ENCODE measurements around the gene BBLN. TPM values are rescaled to one million over a fixed set of nuclear protein-coding genes. Genes with fewer than 3 reads are reported as not detected.

BBLN gene
- polyA plus RNA-seq, 2 donors = 77.5 to 104 TPM

- peaks cover 0 to 4% of the 10 kb centered on the region in 2 donors for H3K36me3 ChIP-seq (ENCODE audit: control insufficient read depth in 2 of 2, insufficient read depth in 2 of 2, low read length in 1 of 2)
- no peaks in the 10 kb centered on the region for H3K27me3 ChIP-seq (ENCODE audit: control insufficient read depth in 1 of 2, insufficient read depth in 2 of 2, low read length in 2 of 2)
- peak overlapping the region; percentile 6 to 95 for H3K27ac ChIP-seq (ENCODE audit: low read depth in 2 of 2, low read length in 1 of 2)
- no peaks in the 10 kb centered on the region for H3K9me3 ChIP-seq (ENCODE audit: control insufficient read depth in 2 of 2, insufficient read depth in 1 of 2, low read depth in 1 of 2, low read length in 1 of 2)
- 86 to 89% methylated on average over 15 to 18 of the region's 18 CpGs for WGBS, 2 donors
- peak overlapping the region in 1 of 2 donors; percentile 36 for H3K4me3 ChIP-seq (ENCODE audit: low read depth in 1 of 2, low read length in 2 of 2)
- H3K4me1 ChIP-seq (ENCODE audit: control insufficient read depth in 2 of 2, insufficient read depth in 2 of 2, low read length in 1 of 2) = peaks cover 0 to 31% of the 10 kb centered on the region in 2 donors
Measured at GRCh38 chr9:128151309-128152132, 8.5 kb upstream of the BBLN start.

GRCh38 chr9:128152133-128153059, 7.7 kb upstream of the BBLN start:
- Histone ChIP-seq H3K4me3 (ENCODE audit: low read depth in 1 of 2, low read length in 2 of 2) (no peak overlapping the region), H3K27ac (ENCODE audit: low read depth in 2 of 2, low read length in 1 of 2) (peak overlapping the region in 1 of 2 donors; percentile 25), H3K4me1 (ENCODE audit: control insufficient read depth in 2 of 2, insufficient read depth in 2 of 2, low read length in 1 of 2) (peaks cover 0 to 29% of the 10 kb centered on the region in 2 donors), H3K27me3 (ENCODE audit: control insufficient read depth in 1 of 2, insufficient read depth in 2 of 2, low read length in 2 of 2) (no peaks in the 10 kb centered on the region), H3K36me3 (ENCODE audit: control insufficient read depth in 2 of 2, insufficient read depth in 2 of 2, low read length in 1 of 2) (peaks cover 0 to 4% of the 10 kb centered on the region in 2 donors), H3K9me3 (ENCODE audit: control insufficient read depth in 2 of 2, insufficient read depth in 1 of 2, low read depth in 1 of 2, low read length in 1 of 2) (no peaks in the 10 kb centered on the region)
- WGBS, 2 donors = 92% methylated on average over 13 of the region's 13 CpGs

GRCh38 chr9:128153060-128153946, 6.8 kb upstream of the BBLN start:
- Histone ChIP-seq H3K36me3 (ENCODE audit: control insufficient read depth in 2 of 2, insufficient read depth in 2 of 2, low read length in 1 of 2) (peaks cover 0 to 3% of the 10 kb centered on the region in 2 donors), H3K27ac (ENCODE audit: low read depth in 2 of 2, low read length in 1 of 2) (no peak overlapping the region), H3K27me3 (ENCODE audit: control insufficient read depth in 1 of 2, insufficient read depth in 2 of 2, low read length in 2 of 2) (no peaks in the 10 kb centered on the region), H3K4me1 (ENCODE audit: control insufficient read depth in 2 of 2, insufficient read depth in 2 of 2, low read length in 1 of 2) (peaks cover 0 to 27% of the 10 kb centered on the region in 2 donors), H3K9me3 (ENCODE audit: control insufficient read depth in 2 of 2, insufficient read depth in 1 of 2, low read depth in 1 of 2, low read length in 1 of 2) (no peaks in the 10 kb centered on the region), H3K4me3 (ENCODE audit: low read depth in 1 of 2, low read length in 2 of 2) (no peak overlapping the region)
- 87 to 88% methylated on average over 26 of the region's 26 CpGs for WGBS, 2 donors

DNA sequence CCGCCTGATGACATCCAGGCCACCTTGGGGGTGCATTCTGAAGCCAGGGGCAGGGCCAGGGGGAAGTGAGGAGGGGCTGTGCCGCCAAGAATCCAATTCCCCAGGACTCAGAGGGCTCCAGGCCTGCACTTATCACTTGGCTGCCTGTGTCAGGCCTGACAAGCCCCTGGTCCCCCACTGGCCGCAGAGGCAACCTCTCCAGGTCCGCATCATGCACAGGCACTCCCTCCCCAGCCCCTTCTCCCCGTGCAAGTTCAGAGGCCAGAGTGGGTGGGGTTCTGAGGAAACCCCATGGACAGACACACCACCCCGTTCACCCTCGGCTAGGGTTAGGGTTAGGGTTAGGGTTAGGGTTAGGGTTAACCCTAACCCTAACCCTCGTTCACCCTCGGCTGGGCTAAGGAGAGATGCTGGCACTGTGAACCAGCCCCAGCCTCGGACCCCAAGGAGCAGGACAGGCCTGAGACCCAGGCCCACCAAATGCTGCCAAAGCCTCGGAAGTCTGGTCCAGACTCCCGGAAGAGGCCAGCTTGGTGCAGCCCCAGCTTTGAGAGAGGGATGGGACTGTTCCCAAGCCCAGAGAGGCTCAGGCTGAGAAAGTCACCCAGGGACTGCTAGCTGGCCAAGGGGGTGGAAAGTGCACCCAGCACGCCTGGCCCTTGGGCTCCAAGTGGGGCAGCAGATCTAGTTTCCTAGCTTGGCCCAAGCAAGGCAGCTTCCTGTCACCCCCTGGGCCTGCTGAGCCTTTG, 5.9 kb upstream of the BBLN start:
- no peak overlapping the region for H3K4me3 ChIP-seq (ENCODE audit: low read depth in 1 of 2, low read length in 2 of 2)
- no peaks in the 10 kb centered on the region for H3K9me3 ChIP-seq (ENCODE audit: control insufficient read depth in 2 of 2, insufficient read depth in 1 of 2, low read depth in 1 of 2, low read length in 1 of 2)
- 87 to 90% methylated on average over 13 of the region's 13 CpGs for WGBS, 2 donors
- peak overlapping the region in 1 of 2 donors; percentile 34 for H3K27ac ChIP-seq (ENCODE audit: low read depth in 2 of 2, low read length in 1 of 2)
- peaks cover 0 to 2% of the 10 kb centered on the region in 2 donors for H3K36me3 ChIP-seq (ENCODE audit: control insufficient read depth in 2 of 2, insufficient read depth in 2 of 2, low read length in 1 of 2)
- H3K4me1 ChIP-seq (ENCODE audit: control insufficient read depth in 2 of 2, insufficient read depth in 2 of 2, low read length in 1 of 2) = peaks cover 0 to 18% of the 10 kb centered on the region in 2 donors
- H3K27me3 ChIP-seq (ENCODE audit: control insufficient read depth in 1 of 2, insufficient read depth in 2 of 2, low read length in 2 of 2) = no peaks in the 10 kb centered on the region

GRCh38 chr9:128155736-128156500, 4.1 kb upstream of the BBLN start:
- Histone ChIP-seq H3K27ac (ENCODE audit: low read depth in 2 of 2, low read length in 1 of 2) (no peak overlapping the region), H3K4me3 (ENCODE audit: low read depth in 1 of 2, low read length in 2 of 2) (no peak overlapping the region), H3K36me3 (ENCODE audit: control insufficient read depth in 2 of 2, insufficient read depth in 2 of 2, low read length in 1 of 2) (no peaks in the 10 kb centered on the region), H3K4me1 (ENCODE audit: control insufficient read depth in 2 of 2, insufficient read depth in 2 of 2, low read length in 1 of 2) (peaks cover 3 to 10% of the 10 kb centered on the region in 2 donors), H3K27me3 (ENCODE audit: control insufficient read depth in 1 of 2, insufficient read depth in 2 of 2, low read length in 2 of 2) (no peaks in the 10 kb centered on the region), H3K9me3 (ENCODE audit: control insufficient read depth in 2 of 2, insufficient read depth in 1 of 2, low read depth in 1 of 2, low read length in 1 of 2) (no peaks in the 10 kb centered on the region)
- 77 to 85% methylated on average over 7 of the region's 7 CpGs for WGBS, 2 donors

- Histone ChIP-seq H3K4me3 (ENCODE audit: low read depth in 1 of 2, low read length in 2 of 2) (peak overlapping the region; percentile 36 to 40), H3K4me1 (ENCODE audit: control insufficient read depth in 2 of 2, insufficient read depth in 2 of 2, low read length in 1 of 2) (peaks cover 3 to 10% of the 10 kb centered on the region in 2 donors), H3K9me3 (ENCODE audit: control insufficient read depth in 2 of 2, insufficient read depth in 1 of 2, low read depth in 1 of 2, low read length in 1 of 2) (no peaks in the 10 kb centered on the region), H3K27ac (ENCODE audit: low read depth in 2 of 2, low read length in 1 of 2) (peak overlapping the region; percentile 62 to 79), H3K27me3 (ENCODE audit: control insufficient read depth in 1 of 2, insufficient read depth in 2 of 2, low read length in 2 of 2) (no peaks in the 10 kb centered on the region), H3K36me3 (ENCODE audit: control insufficient read depth in 2 of 2, insufficient read depth in 2 of 2, low read length in 1 of 2) (peaks cover 6 to 22% of the 10 kb centered on the region in 2 donors)
- 21 to 28% methylated on average over 11 of the region's 11 CpGs for WGBS, 2 donors
Measured at GRCh38 chr9:128159522-128159783, 612 bp upstream of the BBLN start.

- WGBS, 2 donors = 1% methylated on average over 23 of the region's 23 CpGs
- no peaks in the 10 kb centered on the region for H3K27me3 ChIP-seq (ENCODE audit: control insufficient read depth in 1 of 2, insufficient read depth in 2 of 2, low read length in 2 of 2)
Measured at GRCh38 chr9:128160603-128160987, 530 bp downstream of the BBLN start.

GRCh38 chr9:128161215-128161902, 1.3 kb downstream of the BBLN start:
- peak overlapping the region in 1 of 2 donors; percentile 27 for H3K27ac ChIP-seq (ENCODE audit: low read depth in 2 of 2, low read length in 1 of 2)
- H3K36me3 ChIP-seq (ENCODE audit: control insufficient read depth in 2 of 2, insufficient read depth in 2 of 2, low read length in 1 of 2) = peaks cover 12 to 32% of the 10 kb centered on the region in 2 donors
- H3K9me3 ChIP-seq (ENCODE audit: control insufficient read depth in 2 of 2, insufficient read depth in 1 of 2, low read depth in 1 of 2, low read length in 1 of 2) = no peaks in the 10 kb centered on the region
- H3K27me3 ChIP-seq (ENCODE audit: control insufficient read depth in 1 of 2, insufficient read depth in 2 of 2, low read length in 2 of 2) = no peaks in the 10 kb centered on the region
- 86 to 90% methylated on average over 13 of the region's 13 CpGs for WGBS, 2 donors
- peak overlapping the region in 1 of 2 donors; percentile 65 for H3K4me3 ChIP-seq (ENCODE audit: low read depth in 1 of 2, low read length in 2 of 2)
- H3K4me1 ChIP-seq (ENCODE audit: control insufficient read depth in 2 of 2, insufficient read depth in 2 of 2, low read length in 1 of 2) = peaks cover 3 to 10% of the 10 kb centered on the region in 2 donors

More at GRCh38 chr9:128160603-128160987, 530 bp downstream of the BBLN start:
- Histone ChIP-seq H3K27ac (ENCODE audit: low read depth in 2 of 2, low read length in 1 of 2) (peak overlapping the region; percentile 74 to 76), H3K4me1 (ENCODE audit: control insufficient read depth in 2 of 2, insufficient read depth in 2 of 2, low read length in 1 of 2) (peaks cover 3 to 10% of the 10 kb centered on the region in 2 donors), H3K36me3 (ENCODE audit: control insufficient read depth in 2 of 2, insufficient read depth in 2 of 2, low read length in 1 of 2) (peaks cover 6 to 25% of the 10 kb centered on the region in 2 donors), H3K9me3 (ENCODE audit: control insufficient read depth in 2 of 2, insufficient read depth in 1 of 2, low read depth in 1 of 2, low read length in 1 of 2) (no peaks in the 10 kb centered on the region), H3K4me3 (ENCODE audit: low read depth in 1 of 2, low read length in 2 of 2) (peak overlapping the region; percentile 65 to 70)
